NCI-H2029 (cell line): ENCODE measurements around the gene ANKS1B.
"Not testable (repeated sequence)": the region's sequence is repeated elsewhere in the genome, so short reads cannot be mapped to it uniquely, and the experiment has no call there.

ENCODE experiments used
- DNase-seq: peaks from one replicate; lab custom pipeline; 2025; lab: John Stamatoyannopoulos, UW

ANKS1B gene

DNA sequence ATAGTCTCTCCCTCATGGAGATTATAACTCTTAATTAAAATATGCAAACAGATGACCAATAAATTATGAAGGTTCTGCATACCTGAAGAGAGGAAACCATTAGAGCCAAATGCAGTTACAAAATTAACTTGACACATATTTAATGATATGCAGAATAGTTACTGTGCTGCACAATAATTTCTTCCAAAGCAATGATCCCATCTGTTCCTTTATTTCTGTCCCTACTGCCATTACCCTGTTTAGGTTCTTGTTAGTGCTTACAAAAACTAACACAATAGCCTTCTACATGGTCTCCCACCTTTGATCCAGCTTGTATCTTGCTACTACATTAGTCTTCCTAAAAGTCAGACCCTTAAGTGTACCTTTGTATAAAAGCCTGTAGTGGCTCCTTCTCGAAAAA, 928.5 kb downstream of the ANKS1B start:
- no peak for DNase-seq

- no peak for DNase-seq
Measured at GRCh38 chr12:99055299-99055698, 929.4 kb downstream of the ANKS1B start.

- DNase-seq, result no peak
Measured at GRCh38 chr12:99054601-99055128, 930.1 kb downstream of the ANKS1B start.

DNA sequence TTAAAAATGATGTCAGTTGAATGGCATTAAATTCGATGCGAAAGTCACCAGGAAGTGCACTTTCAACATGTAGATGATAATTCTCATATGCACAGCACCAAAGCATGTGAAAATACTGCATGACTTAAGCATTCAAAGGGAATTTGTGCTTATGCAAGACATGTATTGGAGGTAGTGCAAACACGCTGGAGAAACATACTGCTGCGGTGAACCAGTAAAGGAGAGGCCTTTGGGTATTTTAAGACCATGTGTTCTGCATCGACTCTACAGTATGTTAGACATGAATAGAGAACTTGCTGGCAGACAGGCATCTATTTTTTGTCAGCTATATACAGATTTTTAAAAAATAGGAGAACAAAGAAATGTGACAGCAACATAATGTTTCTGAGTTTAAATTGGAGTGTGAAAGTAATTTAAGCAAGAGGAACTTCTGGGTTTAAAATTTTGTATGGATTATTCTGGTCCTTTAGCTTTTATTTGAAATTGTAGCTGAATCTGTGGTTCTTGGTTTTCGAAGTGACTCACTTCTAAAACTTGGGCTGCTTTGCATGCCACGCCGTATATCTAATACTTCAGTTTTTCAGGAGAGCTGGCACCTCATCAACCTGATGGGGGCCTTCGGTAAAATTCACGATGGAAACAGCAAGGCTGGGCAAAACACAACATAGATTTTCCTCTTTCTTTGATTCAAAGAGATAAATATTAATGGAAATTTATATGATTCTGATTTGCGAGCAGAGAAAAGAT, 930.9 kb downstream of the ANKS1B start:
- no peak for DNase-seq

GRCh38 chr12:99049774-99050173, 935.0 kb downstream of the ANKS1B start:
- DNase-seq, result no peak

DNA sequence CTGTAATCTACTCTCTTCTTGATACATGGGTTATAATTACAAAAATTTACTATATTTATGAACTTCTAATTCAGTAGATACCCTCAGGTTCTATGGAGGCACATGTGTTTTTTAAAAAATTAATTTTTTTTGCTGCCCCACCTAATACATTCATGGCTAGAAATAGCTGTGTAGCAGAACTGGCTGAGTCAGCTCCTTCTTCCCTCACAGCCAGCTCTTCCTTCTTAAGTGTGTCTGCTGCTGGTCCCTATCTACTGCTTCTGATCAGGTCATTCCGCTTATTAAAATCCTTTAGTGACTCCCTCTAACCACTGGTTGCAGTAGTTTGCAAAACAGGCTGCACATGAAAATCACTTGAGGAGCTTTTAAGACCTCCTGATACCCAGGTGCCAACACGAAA, 939.6 kb downstream of the ANKS1B start:
- no peak for DNase-seq

DNA sequence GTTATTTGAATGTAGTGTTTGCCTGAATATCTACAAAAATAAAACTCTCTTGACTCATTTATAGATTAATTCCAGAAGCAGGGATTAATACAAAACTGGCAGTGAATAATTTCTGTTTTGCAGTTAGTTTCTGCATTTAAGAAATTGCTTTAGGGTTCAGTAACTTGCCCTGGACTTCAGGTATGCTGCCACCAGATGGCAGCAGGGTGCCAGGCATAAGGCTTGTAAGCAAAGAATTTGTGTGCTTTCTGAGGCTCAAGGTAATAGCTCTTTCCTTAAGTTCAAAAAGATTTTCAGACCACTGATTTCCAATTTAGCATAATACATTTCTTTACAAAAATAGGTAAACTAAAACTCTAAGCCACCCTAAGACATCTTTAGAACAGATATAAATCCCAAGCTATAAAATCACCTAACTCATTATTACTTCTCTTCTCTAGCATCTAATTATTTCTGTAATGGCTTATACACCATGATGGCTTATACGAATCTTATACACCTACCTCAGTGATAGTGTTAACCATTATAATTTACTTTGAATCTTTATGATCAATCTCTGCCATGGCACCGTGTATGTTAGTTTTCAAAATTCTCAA, 941.3 kb downstream of the ANKS1B start:
- DNase-seq, result peak; percentile 44

- no peak for DNase-seq
Measured at GRCh38 chr12:99042226-99042625, 942.5 kb downstream of the ANKS1B start.

DNA sequence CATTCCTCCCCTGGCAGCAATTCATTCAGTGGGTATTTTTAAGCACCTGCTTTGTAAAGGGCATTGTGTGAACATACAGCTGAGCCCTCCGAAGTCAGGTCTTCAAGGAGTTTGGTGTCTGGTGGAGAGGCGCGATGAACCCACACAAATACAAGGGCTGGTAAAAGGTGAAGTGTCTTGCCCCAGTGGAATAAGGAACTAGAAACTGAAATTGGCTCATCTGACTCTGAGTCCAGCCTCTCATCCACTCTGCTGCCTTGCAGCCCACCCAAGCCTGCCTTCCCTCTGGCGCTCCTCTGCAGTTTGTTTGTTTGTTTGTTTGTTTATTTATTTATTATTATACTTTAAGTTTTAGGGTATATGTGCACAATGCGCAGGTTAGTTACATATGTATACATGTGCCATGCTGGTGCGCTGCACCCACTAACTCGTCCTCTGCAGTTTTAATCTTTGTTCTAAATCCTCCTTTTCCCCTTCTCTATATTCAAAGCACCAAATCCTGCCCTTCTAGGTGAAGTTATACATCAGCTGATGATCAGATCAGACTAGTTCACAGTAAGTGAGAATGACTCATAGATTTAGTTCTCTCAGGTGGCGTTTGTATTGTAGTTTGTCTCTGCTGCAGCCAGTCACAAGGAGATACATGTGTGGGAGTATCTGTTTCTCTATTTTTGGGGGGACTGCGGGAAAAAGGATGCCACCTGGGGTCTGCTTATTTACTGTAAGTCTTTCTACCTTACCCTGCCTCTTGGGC, 945.2 kb downstream of the ANKS1B start:
- no peak for DNase-seq

DNA sequence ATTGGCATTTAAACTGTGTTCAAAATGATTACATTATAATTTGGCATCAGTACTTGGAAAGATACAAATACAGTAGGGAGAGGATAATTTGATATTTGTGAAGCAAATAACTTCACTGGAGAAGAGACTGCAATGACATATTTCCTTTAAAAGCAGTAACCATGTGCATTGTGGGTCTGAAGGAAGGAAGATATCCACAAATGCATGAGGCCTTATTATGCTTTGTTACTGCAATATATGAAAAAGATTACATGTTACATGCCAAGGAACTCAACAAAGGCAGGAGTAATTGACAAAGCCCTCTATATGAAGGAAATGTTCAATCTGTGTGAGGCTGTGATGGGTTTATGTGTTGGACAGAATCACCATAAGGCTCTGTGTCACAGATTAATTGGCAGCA, 948.2 kb downstream of the ANKS1B start:
- DNase-seq, result no peak

GRCh38 chr12:99035803-99036202, 948.9 kb downstream of the ANKS1B start:
- no peak for DNase-seq

- not testable (repeated sequence) for DNase-seq
Measured at GRCh38 chr12:99034201-99034600, 950.5 kb downstream of the ANKS1B start.

- DNase-seq, result peak; percentile 63
Measured at GRCh38 chr12:99029511-99030271, 955.0 kb downstream of the ANKS1B start.

- no peak for DNase-seq
Measured at GRCh38 chr12:99027461-99027860, 957.3 kb downstream of the ANKS1B start.

DNA sequence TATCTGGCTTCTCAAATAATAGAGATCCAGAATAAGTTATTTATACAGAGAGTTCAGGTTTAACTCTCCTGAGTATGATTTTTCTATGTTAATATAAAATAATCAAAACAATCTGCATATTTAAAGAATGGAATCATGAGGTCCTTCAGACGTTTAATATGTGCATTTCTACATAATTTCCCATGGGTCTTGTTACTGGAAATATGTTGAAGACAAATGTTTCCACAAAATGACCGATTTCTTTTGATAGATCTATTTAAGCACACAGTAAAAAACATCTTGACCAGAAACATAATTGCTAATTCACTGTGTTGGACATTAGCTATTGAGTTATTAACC, 957.7 kb downstream of the ANKS1B start:
- no peak for DNase-seq

GRCh38 chr12:99026332-99027054, 958.2 kb downstream of the ANKS1B start:
- no peak for DNase-seq

DNA sequence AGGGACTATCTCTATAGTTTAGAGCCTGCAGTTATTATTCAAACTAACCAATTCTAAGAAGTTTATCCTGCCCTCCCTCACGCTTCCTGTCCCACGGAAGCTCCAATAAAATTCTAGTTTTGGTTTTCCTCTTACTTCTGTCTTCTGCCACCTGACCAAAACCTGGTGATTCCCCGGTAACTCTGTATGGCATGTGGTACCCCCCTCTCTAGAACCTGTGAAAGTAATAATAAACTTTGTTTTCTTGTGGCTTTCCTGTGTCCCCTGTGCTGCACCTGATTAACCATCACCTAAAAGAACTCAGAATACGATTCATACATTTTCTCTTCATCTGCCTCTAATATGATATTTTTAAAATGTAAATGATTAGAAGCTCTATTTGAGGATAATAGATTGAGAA, 959.9 kb downstream of the ANKS1B start:
- DNase-seq, result no peak

DNA sequence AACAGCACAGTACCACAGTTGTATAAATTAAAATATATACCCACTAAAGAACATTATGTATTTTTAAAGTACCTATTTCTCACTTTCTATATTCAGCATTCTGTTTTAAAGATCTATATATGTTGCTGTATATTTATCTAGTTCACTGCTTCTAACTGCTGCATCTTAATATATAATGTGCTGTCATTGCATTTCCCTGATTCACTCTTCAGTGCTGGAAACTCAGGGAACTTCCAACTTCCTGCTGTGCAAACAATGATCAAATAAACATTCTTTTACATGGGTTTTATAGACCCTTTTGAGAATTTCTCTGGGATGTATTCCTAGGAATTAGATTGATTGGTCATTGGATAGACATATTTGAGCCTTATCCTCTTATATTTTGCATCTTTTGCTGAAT, 960.5 kb downstream of the ANKS1B start:
- DNase-seq, result no peak

DNA sequence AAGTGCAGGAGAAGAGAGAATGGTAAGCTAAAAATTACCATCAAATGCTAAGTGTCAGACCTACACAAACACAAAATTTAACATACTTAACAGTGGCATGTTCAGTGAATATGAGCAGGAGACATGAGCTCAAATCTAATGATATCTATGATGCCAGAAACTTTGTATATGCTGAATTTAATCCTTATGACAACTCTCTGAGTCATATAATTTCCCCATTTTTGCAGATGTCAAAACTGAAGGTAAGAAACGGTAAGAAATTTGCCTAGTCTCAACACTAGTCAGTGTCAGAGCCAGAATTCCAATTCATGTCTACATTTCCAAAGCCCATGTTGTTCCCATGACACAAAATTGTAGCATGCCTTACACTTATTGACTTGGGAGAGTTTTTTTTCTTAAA, 963.9 kb downstream of the ANKS1B start:
- no peak for DNase-seq

GRCh38 chr12:99019798-99020197, 964.9 kb downstream of the ANKS1B start:
- no peak for DNase-seq

DNA sequence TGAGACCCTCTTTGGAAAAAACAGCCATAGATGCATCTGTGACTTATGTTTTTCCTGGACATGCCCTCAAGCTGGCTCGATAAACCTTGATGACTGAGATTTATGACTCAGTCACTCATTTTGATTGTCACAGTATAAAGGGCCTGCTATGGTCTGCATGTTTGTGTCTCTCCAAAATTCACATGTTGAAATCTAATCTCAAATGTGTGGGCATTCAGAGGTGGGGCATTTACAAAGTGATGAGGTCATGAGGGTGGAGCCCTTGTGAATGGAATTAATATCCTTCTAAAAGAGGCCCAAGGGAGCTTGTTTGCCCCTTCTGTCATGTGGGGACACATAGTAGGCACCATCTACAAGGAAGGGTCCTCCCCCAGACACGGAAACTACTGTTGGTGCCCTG, 966.8 kb downstream of the ANKS1B start:
- no peak for DNase-seq
